Peyer's patch (tissue), 4 donors: Measurements from ENCODE around the gene RNF130. TPM values are rescaled to one million over a fixed set of nuclear protein-coding genes. Genes with fewer than 3 reads are reported as not detected.

Source experiments
- DNase-seq, 3 donors: peaks; one replicate each; pipeline ENCODE4 v3.0.0-alpha.2; 2017 to 2019
- H3K27ac ChIP-seq, 4 donors: fragments of 200-600 bp; sonication (generic); one replicate each; pipeline ENCODE4 v1.5.1; 2016 to 2019
- H3K27me3 ChIP-seq, 2 donors: fragments of 200-600 bp; sonication (generic); one replicate each; pipeline ENCODE4 v1.5.1; 2019
- H3K36me3 ChIP-seq, 3 donors: fragments of 200-600 bp; sonication (generic); one replicate each; pipeline ENCODE4 v1.5.1; 2016 to 2019
- H3K4me1 ChIP-seq, 4 donors: fragments of 200-600 bp; sonication (generic); one replicate each; pipeline ENCODE4 v1.5.1; 2016 to 2019
- H3K4me3 ChIP-seq, 4 donors: fragments of 200-600 bp; sonication (generic); 1 replicate in 3 of 4; 2 replicates in 1 of 4; pipeline ENCODE4 v1.5.1; 2016 to 2019; ENCODE audit warnings: mild to moderate bottlenecking in 1 of 4
- H3K9me3 ChIP-seq, 4 donors: fragments of 200-600 bp; sonication (generic); one replicate each; pipeline ENCODE4 v1.5.1; 2016 to 2019; ENCODE audit warnings: mild to moderate bottlenecking in 1 of 4
- POLR2A ChIP-seq, 2 donors: fragments of 450-650 bp; IDR thresholded peaks; one replicate each; pipeline ENCODE4 v1.5.1; 2017; ENCODE audit warnings: antibody characterized with exemption in 2 of 2, mild to moderate bottlenecking in 2 of 2, moderate library complexity in 2 of 2
- total RNA-seq, 4 donors: library from RNA; depleted of rRNA; stranded (reverse); fragments of >200 nt; gene quantifications; one replicate each; pipeline ENCODE4 v1.1.0, GENCODE V29; 2016
- TF ChIP-seq, protein P1 (sequence below), 6 experiments: fragments of 450-650 bp in 4 of 6; fragments of 200-600 bp in 2 of 6; sonication (generic) in 1 of 6; IDR thresholded peaks; one replicate each; pipeline ENCODE4 v1.5.1; 2017 to 2019; ENCODE audit warnings: antibody characterized with exemption in 6 of 6, mild to moderate bottlenecking in 3 of 6, moderate library complexity in 1 of 6

The RNF130 gene
- total RNA-seq, 4 donors from 2014 or later: 29.7 to 54.5 (median 33.6) TPM

DNA sequence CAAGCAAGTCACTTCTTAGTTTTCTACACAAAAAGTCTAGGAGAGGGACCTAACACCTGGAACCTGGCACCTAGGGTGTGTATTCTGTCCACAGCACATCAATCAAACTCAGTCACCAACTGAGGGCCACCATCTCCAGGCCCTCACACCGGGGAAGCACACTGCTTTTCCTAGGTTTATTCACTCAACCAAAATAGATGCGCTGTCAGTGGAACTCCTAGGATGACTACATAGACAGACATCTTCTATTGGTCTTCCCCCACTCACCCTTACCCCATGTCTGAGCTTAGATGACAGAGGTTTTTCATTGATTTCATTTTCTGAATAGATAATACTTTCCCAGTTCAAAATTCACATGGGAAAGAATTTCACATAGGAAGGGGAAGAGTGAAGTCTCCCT, 59.2 kb downstream of the RNF130 start:
- H3K4me1 ChIP-seq: peaks cover 0 to 4% (median 0%) of the 10 kb centered on the region in 4 donors
- no peak for TF ChIP-seq POLR2A (IDR thresholded peaks at IDR 0.05)
- TF ChIP-seq, protein P1, sequence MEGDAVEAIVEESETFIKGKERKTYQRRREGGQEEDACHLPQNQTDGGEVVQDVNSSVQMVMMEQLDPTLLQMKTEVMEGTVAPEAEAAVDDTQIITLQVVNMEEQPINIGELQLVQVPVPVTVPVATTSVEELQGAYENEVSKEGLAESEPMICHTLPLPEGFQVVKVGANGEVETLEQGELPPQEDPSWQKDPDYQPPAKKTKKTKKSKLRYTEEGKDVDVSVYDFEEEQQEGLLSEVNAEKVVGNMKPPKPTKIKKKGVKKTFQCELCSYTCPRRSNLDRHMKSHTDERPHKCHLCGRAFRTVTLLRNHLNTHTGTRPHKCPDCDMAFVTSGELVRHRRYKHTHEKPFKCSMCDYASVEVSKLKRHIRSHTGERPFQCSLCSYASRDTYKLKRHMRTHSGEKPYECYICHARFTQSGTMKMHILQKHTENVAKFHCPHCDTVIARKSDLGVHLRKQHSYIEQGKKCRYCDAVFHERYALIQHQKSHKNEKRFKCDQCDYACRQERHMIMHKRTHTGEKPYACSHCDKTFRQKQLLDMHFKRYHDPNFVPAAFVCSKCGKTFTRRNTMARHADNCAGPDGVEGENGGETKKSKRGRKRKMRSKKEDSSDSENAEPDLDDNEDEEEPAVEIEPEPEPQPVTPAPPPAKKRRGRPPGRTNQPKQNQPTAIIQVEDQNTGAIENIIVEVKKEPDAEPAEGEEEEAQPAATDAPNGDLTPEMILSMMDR (IDR thresholded peaks at IDR 0.05): no peak
- no peak overlapping the region for H3K4me3 ChIP-seq

DNA sequence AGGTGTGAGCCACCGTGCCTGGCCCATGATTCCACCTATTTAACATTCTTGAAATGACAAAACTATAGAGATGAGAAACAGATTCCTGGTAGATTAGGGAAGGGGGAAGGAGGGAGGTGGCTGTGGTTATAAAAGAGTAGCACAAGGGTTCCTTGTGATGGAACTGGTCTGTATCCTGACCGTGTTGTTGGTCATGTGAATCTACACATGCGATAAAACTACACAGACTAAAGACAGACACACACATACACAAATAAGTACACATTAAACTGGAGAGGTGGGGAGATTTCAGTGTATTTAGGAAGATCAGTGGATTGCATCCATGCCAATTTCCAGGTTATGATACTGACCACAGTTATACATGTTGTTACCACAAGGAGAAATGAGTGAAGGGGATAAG, 60.9 kb downstream of the RNF130 start:
- no peak for TF ChIP-seq POLR2A (IDR thresholded peaks at IDR 0.05)
- TF ChIP-seq, protein P1 (IDR thresholded peaks at IDR 0.05): no peak
- H3K27ac ChIP-seq: no peak overlapping the region
- peaks cover 0 to 4% (median 0%) of the 10 kb centered on the region in 4 donors for H3K4me1 ChIP-seq
- DNase-seq: no peak
- no peak overlapping the region for H3K4me3 ChIP-seq
- peaks cover 0 to 7% (median 0%) of the 10 kb centered on the region in 3 donors for H3K36me3 ChIP-seq
- no peaks in the 10 kb centered on the region for H3K9me3 ChIP-seq
- H3K27me3 ChIP-seq: no peaks in the 10 kb centered on the region

More for the DNA sequence above, 59.2 kb downstream of the RNF130 start:
- Histone ChIP-seq H3K9me3 (no peaks in the 10 kb centered on the region), H3K36me3 (peaks cover 0 to 7% (median 0%) of the 10 kb centered on the region in 3 donors), H3K27ac (no peak overlapping the region), H3K27me3 (no peaks in the 10 kb centered on the region)
- no peak for DNase-seq

DNA sequence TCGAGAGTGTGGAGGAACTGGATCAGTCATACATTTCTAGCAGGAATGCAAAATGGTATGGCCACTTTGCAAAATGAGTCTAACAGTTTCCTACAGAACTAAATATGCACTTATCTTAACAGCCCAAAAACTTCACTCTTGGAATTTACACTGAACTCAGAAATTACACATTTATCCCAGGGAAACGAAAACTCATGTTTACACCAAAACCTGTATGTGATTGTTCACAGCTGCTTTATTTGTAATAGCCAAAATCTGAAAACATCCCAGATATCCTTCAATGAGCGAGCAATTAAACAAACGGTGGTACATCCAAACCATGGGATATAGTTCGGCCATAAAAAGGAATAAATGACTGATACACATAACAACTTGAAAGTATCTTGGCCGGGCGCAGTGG, 62.0 kb downstream of the RNF130 start:
- no peaks in the 10 kb centered on the region for H3K27me3 ChIP-seq
- H3K4me3 ChIP-seq: no peak overlapping the region
- no peaks in the 10 kb centered on the region for H3K9me3 ChIP-seq
- peaks cover 0 to 7% (median 0%) of the 10 kb centered on the region in 3 donors for H3K36me3 ChIP-seq
- TF ChIP-seq POLR2A (IDR thresholded peaks at IDR 0.05): no peak
- TF ChIP-seq, protein P1 (IDR thresholded peaks at IDR 0.05): no peak
- peaks cover 0 to 4% (median 0%) of the 10 kb centered on the region in 4 donors for H3K4me1 ChIP-seq
- no peak for DNase-seq
- H3K27ac ChIP-seq: no peak overlapping the region

DNA sequence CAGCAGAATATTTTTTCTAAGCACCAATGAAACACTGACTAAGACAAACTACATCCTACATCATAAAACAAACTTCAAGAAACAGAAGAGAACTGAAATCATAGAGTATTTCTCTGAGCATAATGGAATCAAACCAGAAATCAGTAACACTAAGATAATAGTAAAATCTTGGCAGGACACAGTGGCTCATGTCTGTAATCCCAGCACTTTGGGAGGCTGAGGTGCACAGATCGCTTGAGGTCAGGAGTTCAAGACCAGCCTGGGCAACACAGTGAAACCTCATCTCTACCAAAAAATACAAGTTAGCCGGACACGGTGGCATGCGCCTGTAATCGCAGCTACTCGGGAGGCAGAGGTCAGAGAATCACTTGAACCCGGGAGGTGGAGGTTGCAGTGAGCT, 63.1 kb downstream of the RNF130 start:
- TF ChIP-seq, protein P1 (IDR thresholded peaks at IDR 0.05): no peak
- no peak for TF ChIP-seq POLR2A (IDR thresholded peaks at IDR 0.05)
- Histone ChIP-seq H3K27me3 (no peaks in the 10 kb centered on the region), H3K4me1 (peaks cover 0 to 4% (median 0%) of the 10 kb centered on the region in 4 donors), H3K9me3 (no peaks in the 10 kb centered on the region), H3K27ac (no peak overlapping the region), H3K4me3 (no peak overlapping the region), H3K36me3 (peaks cover 0 to 7% (median 0%) of the 10 kb centered on the region in 3 donors)
- no peak for DNase-seq

DNA sequence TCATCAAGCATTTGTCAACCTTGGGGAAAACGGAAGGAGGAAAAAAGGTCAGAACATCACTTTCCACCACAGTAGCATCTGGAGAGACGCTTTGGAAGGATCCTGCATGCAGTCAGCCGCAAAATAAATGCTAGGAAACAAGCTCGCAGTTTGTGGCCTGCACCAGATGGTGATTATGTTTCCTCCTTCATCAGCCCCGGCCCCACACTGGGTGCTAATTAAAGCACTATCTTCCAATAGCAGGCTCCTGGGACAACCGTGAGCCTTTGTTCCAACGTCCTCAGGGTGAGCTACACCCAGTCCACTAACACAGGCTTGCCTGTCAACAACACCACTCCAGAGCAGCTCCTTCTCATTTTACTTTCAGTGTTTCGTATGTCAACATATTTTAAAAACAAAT, 64.0 kb downstream of the RNF130 start:
- no peak for DNase-seq
- peaks cover 0 to 4% (median 0%) of the 10 kb centered on the region in 4 donors for H3K4me1 ChIP-seq
- no peaks in the 10 kb centered on the region for H3K27me3 ChIP-seq
- no peak overlapping the region for H3K27ac ChIP-seq
- no peaks in the 10 kb centered on the region for H3K9me3 ChIP-seq
- peaks cover 0 to 7% (median 0%) of the 10 kb centered on the region in 3 donors for H3K36me3 ChIP-seq
- H3K4me3 ChIP-seq: no peak overlapping the region
- TF ChIP-seq, protein P1 (IDR thresholded peaks at IDR 0.05): no peak
- no peak for TF ChIP-seq POLR2A (IDR thresholded peaks at IDR 0.05)

DNA sequence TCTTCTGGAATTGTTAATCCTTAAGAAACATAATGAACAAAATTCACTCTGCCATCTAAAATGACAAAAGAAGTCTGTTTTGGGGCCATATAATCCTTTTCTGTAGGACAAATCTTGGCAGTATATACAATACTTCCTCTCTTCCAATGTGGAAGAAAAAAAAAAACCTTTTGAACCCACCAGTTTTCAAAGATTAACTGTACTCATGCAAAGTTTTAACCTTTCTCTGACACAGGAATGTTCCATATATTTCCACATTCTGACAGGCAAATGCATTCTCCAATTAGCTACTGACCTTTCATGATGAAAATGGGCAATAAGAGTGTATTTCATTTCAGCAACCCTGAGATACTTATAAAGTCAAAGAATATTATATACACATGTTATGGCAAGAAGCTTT, 65.4 kb downstream of the RNF130 start:
- no peak for TF ChIP-seq POLR2A (IDR thresholded peaks at IDR 0.05)
- TF ChIP-seq, protein P1 (IDR thresholded peaks at IDR 0.05): no peak
- no peaks in the 10 kb centered on the region for H3K27me3 ChIP-seq
- H3K9me3 ChIP-seq: no peaks in the 10 kb centered on the region
- peaks cover 0 to 4% (median 0%) of the 10 kb centered on the region in 3 donors for H3K36me3 ChIP-seq
- no peak for DNase-seq
- no peak overlapping the region for H3K27ac ChIP-seq
- no peak overlapping the region for H3K4me3 ChIP-seq
- peaks cover 0 to 4% (median 0%) of the 10 kb centered on the region in 4 donors for H3K4me1 ChIP-seq
